Medulla oblongata (tissue), 1 donor: ENCODE measurements around the gene STARD3NL.
"Not testable (repeated sequence)": the region's sequence is repeated elsewhere in the genome, so short reads cannot be mapped to it uniquely, and the experiment has no call there.

ENCODE experiments used
- DNase-seq: peaks from one replicate; pipeline ENCODE4 v3.0.0-alpha.2; 2015; ENCODE audit errors: extremely low spot score

STARD3NL gene

GRCh38 chr7:38264602-38265001, 86.6 kb downstream of the STARD3NL start:
- DNase-seq, result not testable (repeated sequence)

- DNase-seq, result not testable (repeated sequence)
Observed at GRCh38 chr7:38265958-38266357, 87.9 kb downstream of the STARD3NL start.

- not testable (repeated sequence) for DNase-seq
Observed at GRCh38 chr7:38269704-38270346, 91.8 kb downstream of the STARD3NL start.

GRCh38 chr7:38270405-38270804, 92.4 kb downstream of the STARD3NL start:
- not testable (repeated sequence) for DNase-seq

GRCh38 chr7:38273286-38273995, 95.4 kb downstream of the STARD3NL start, which contains the start of gene TARP:
TSS of gene TARP (minus strand) at chr7:38273636.
- DNase-seq, result no peak

GRCh38 chr7:38274486-38274885, 96.4 kb downstream of the STARD3NL start:
- DNase-seq, result no peak

- no peak for DNase-seq
Observed at GRCh38 chr7:38274927-38275620, 97.0 kb downstream of the STARD3NL start.

- DNase-seq, result no peak
Observed at GRCh38 chr7:38276096-38276877, 98.2 kb downstream of the STARD3NL start.

GRCh38 chr7:38280000-38280399, 102.0 kb downstream of the STARD3NL start:
- no peak for DNase-seq
